Adrenal gland (tissue), 5 donors: ENCODE measurements around the gene MLLT1.

Source experiments
- CTCF ChIP-seq, 6 experiments: fragments of 450-650 bp in 4 of 6; fragments of 200-600 bp in 2 of 6; sonication (generic) in 1 of 6; IDR thresholded peaks; 1 replicate in 5 of 6; 2 replicates in 1 of 6; pipeline versions ENCODE4 v1.5.1 to v1.8.0; 2016 to 2021; ENCODE audit warnings: antibody characterized with exemption in 6 of 6, mild to moderate bottlenecking in 2 of 6, moderate library complexity in 1 of 6
- POLR2A ChIP-seq, 2 donors: fragments of 450-650 bp; IDR thresholded peaks; one replicate each; pipeline ENCODE4 v1.6.1; 2017; ENCODE audit warnings: antibody characterized with exemption in 2 of 2, mild to moderate bottlenecking in 2 of 2, moderate library complexity in 1 of 2
- donor health status: DM: no; HTN: no; CAD: no.

DNA sequence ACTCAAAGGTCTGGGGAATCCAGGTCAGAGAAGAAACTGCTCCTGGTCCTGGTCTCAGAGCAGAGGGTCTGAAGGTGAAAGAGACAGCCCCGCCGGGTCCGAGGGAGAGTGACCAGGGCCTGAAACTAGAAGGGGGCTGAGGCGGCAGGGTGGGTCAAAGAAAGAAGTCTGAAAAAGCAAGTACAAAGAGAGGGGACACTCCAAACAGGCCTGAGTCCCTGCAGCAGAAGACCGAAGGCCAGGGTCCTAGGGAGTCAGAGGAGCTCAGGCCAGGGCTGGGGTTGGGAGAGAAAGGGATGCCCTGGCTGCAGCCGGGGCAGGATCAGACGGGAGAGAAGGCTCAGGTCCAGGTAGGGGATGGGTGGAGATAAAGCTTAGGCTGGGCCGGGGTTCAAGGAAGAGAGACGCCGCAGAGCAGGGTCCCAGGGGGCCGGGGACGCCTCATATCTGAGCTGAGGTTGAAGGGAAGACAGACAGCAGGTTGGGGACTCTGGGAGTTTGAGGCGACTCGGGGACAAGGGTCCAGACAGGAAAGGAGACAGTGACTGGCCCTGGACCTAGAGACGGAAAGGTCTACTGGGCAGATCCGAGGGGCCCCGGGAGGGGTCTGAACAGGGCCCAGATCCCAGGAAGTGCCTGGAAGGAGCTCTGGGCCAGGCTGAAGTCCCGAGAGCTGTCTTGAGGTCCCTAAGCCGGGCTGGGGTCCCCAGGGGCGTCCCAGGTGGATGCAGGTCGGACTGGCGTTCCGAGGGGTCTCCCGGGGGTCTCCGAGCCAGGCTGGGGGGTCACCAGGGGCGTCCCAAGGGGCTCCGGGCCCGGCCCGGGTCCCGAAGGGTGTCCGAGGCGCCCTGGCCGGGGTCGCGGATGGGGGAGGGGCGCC is 795 bp downstream of the MLLT1 start:
- TF ChIP-seq POLR2A (IDR thresholded peaks at IDR 0.05) (no peak), CTCF (IDR thresholded peaks at IDR 0.05) (no peak)
